ENCODE measurements around the gene E2F6. TPM values are rescaled to one million over a fixed set of nuclear protein-coding genes. Genes with fewer than 3 reads are reported as not detected.

The E2F6 gene
- total and polyA plus RNA-seq, 2 of the 13 experiments (the other 11 are each of a cell fraction or from before 2014, with no cell fraction given), result 27.3 to 36.0 TPM

DNA sequence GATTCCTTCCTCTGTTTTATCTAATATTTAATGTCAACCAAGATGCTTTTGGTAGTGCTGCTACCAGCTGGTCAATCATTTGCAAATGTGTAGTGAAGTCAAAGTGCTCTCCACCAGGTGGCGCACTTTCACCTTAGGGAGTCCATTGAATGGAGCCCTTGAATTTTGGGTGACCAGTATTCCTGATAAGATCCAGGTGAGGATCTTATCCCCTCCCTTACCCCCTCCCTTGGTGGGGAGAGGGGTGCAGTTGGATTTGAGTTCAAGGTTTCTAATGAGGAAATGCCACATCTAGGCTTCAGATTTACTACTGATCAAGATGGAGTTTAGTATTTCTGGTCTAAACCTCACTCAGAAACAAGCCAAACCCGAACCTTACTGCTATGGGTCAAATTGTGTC is 12.0 kb upstream of the E2F6 start (continued):
- TF ChIP-seq, protein P1, sequence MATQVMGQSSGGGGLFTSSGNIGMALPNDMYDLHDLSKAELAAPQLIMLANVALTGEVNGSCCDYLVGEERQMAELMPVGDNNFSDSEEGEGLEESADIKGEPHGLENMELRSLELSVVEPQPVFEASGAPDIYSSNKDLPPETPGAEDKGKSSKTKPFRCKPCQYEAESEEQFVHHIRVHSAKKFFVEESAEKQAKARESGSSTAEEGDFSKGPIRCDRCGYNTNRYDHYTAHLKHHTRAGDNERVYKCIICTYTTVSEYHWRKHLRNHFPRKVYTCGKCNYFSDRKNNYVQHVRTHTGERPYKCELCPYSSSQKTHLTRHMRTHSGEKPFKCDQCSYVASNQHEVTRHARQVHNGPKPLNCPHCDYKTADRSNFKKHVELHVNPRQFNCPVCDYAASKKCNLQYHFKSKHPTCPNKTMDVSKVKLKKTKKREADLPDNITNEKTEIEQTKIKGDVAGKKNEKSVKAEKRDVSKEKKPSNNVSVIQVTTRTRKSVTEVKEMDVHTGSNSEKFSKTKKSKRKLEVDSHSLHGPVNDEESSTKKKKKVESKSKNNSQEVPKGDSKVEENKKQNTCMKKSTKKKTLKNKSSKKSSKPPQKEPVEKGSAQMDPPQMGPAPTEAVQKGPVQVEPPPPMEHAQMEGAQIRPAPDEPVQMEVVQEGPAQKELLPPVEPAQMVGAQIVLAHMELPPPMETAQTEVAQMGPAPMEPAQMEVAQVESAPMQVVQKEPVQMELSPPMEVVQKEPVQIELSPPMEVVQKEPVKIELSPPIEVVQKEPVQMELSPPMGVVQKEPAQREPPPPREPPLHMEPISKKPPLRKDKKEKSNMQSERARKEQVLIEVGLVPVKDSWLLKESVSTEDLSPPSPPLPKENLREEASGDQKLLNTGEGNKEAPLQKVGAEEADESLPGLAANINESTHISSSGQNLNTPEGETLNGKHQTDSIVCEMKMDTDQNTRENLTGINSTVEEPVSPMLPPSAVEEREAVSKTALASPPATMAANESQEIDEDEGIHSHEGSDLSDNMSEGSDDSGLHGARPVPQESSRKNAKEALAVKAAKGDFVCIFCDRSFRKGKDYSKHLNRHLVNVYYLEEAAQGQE (IDR thresholded peaks at IDR 0.05; ENCODE audit: borderline replicate concordance in 1 of 2, low read depth in 1 of 2, low read length in 2 of 2), result no peak
- TF ChIP-seq RARA (CRISPR knock-in tag; IDR thresholded peaks at IDR 0.05), result no peak
- TF ChIP-seq, protein P2, sequence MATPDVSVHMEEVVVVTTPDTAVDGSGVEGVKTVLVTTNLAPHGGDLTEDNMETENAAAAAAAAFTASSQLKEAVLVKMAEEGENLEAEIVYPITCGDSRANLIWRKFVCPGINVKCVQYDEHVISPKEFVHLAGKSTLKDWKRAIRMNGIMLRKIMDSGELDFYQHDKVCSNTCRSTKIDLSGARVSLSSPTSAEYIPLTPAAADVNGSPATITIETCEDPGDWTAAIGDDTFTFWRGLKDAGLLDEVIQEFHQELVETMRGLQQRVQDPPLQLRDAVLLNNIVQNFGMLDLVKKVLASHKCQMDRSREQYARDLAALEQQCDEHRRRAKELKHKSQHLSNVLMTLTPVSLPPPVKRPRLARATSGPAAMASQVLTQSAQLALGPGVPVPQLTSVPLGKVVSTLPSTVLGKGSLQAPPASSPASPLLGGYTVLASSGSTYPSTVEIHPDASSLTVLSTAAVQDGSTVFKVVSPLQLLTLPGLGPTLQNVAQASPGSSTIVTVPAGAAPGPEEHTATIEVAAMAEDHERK (CRISPR knock-in tag; IDR thresholded peaks at IDR 0.05; ENCODE audit: low read depth), result no peak
- no peak for TF ChIP-seq HOXA5 (CRISPR knock-in tag; IDR thresholded peaks at IDR 0.05)
- TF ChIP-seq, protein P3, sequence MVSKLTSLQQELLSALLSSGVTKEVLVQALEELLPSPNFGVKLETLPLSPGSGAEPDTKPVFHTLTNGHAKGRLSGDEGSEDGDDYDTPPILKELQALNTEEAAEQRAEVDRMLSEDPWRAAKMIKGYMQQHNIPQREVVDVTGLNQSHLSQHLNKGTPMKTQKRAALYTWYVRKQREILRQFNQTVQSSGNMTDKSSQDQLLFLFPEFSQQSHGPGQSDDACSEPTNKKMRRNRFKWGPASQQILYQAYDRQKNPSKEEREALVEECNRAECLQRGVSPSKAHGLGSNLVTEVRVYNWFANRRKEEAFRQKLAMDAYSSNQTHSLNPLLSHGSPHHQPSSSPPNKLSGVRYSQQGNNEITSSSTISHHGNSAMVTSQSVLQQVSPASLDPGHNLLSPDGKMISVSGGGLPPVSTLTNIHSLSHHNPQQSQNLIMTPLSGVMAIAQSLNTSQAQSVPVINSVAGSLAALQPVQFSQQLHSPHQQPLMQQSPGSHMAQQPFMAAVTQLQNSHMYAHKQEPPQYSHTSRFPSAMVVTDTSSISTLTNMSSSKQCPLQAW (CRISPR knock-in tag; IDR thresholded peaks at IDR 0.05), result peak; percentile 77
- TF ChIP-seq KLF9 (CRISPR knock-in tag; IDR thresholded peaks at IDR 0.05; ENCODE audit: low read depth), result no peak
- no peak for TF ChIP-seq FOXM1 (CRISPR knock-in tag; IDR thresholded peaks at IDR 0.05)
- TF ChIP-seq, protein P4, sequence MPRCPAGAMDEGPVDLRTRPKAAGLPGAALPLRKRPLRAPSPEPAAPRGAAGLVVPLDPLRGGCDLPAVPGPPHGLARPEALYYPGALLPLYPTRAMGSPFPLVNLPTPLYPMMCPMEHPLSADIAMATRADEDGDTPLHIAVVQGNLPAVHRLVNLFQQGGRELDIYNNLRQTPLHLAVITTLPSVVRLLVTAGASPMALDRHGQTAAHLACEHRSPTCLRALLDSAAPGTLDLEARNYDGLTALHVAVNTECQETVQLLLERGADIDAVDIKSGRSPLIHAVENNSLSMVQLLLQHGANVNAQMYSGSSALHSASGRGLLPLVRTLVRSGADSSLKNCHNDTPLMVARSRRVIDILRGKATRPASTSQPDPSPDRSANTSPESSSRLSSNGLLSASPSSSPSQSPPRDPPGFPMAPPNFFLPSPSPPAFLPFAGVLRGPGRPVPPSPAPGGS (CRISPR knock-in tag; IDR thresholded peaks at IDR 0.05), result no peak
- no peak for TF ChIP-seq RCOR2 (CRISPR knock-in tag; IDR thresholded peaks at IDR 0.05)
- TF ChIP-seq SETDB1 (CRISPR knock-in tag; IDR thresholded peaks at IDR 0.05; ENCODE audit: borderline replicate concordance), result no peak
- no peak for TF ChIP-seq SP4 (CRISPR knock-in tag; IDR thresholded peaks at IDR 0.05)
- TF ChIP-seq SNRNP70 (IDR thresholded peaks at IDR 0.05; ENCODE audit: low read depth, low read length), result no peak
- TF ChIP-seq HES4 (CRISPR knock-in tag; IDR thresholded peaks at IDR 0.05; ENCODE audit: borderline replicate concordance), result no peak
- TF ChIP-seq ZNF12 (CRISPR knock-in tag; IDR thresholded peaks at IDR 0.05), result 0 out of 2 replicates have a peak, but pooled peaks have one; percentile 29
- TF ChIP-seq ZNF780A (CRISPR knock-in tag; IDR thresholded peaks at IDR 0.05), result no peak
- no peak for TF ChIP-seq TBX3 (IDR thresholded peaks at IDR 0.05; ENCODE audit: borderline replicate concordance)
- TF ChIP-seq, protein P5, sequence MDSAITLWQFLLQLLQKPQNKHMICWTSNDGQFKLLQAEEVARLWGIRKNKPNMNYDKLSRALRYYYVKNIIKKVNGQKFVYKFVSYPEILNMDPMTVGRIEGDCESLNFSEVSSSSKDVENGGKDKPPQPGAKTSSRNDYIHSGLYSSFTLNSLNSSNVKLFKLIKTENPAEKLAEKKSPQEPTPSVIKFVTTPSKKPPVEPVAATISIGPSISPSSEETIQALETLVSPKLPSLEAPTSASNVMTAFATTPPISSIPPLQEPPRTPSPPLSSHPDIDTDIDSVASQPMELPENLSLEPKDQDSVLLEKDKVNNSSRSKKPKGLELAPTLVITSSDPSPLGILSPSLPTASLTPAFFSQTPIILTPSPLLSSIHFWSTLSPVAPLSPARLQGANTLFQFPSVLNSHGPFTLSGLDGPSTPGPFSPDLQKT (CRISPR knock-in tag; IDR thresholded peaks at IDR 0.05; ENCODE audit: borderline replicate concordance), result no peak
- no peak for TF ChIP-seq ZNF747 (CRISPR knock-in tag; IDR thresholded peaks at IDR 0.05; ENCODE audit: borderline replicate concordance)
- TF ChIP-seq ZNF572 (CRISPR knock-in tag; IDR thresholded peaks at IDR 0.05), result no peak
- no peak for TF ChIP-seq PTBP1 (IDR thresholded peaks at IDR 0.05; ENCODE audit: low read depth, low read length, poor library complexity, severe bottlenecking)
- 0 out of 2 replicates have a peak, but pooled peaks have one; percentile 54 for TF ChIP-seq ZNF614 (CRISPR knock-in tag; IDR thresholded peaks at IDR 0.05; ENCODE audit: borderline replicate concordance)
- no peak for TF ChIP-seq ZNF354B (CRISPR knock-in tag; IDR thresholded peaks at IDR 0.05)
- no peak for TF ChIP-seq ATRX (CRISPR knock-in tag; IDR thresholded peaks at IDR 0.05; ENCODE audit: borderline replicate concordance)

Data from HepG2 (cell line).